ENCODE measurements around the gene IVD.
A peak's percentile ranks its signal among the peaks of the same experiment; 100 is the strongest.

IVD gene

DNA sequence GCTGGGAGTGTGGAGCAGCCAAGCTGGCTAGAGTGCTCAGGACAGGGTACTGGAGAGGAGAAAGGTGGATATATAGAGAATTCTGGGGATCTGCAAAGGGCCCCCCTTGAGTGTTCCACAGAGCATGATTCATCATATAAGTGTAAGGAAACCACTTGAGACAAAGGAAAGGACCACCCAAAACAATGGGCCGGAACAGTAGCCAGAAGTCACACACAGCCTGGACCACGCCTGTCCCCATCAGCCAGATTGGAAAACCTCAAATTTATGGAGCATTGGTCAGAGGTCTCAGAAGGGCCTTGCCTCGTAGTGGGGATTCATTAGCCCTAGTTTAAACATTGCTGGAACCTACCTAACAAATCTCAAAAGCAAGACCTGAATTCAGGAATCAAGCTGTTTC is 28.0 kb upstream of the IVD start:
- no peak for DNase-seq

DNA sequence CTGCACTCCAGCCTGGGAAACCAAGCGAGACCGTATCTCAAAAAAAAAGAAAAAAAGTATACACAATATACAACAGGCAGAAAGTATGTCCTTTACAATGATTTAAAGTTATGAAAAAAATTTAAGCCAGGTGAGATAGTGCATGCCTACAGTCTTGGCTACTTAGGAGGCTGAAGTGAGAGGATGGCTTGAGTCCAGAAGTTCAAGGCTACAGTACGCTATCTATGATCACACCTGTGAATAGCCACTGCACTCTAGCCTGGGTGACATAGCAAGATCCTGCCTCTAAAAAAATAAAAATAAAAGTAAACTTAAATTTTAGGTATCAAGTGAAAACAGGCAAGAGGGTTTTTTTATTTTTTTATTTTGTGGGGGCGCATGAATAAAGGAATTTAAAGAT is 26.2 kb upstream of the IVD start:
- no peak for DNase-seq

- DNase-seq = peak; percentile 94
Measured at GRCh38 chr15:40379853-40380252, 25.7 kb upstream of the IVD start.

GRCh38 chr15:40380636-40381035 is 25.0 kb upstream of the IVD start:
- no peak for DNase-seq

DNA sequence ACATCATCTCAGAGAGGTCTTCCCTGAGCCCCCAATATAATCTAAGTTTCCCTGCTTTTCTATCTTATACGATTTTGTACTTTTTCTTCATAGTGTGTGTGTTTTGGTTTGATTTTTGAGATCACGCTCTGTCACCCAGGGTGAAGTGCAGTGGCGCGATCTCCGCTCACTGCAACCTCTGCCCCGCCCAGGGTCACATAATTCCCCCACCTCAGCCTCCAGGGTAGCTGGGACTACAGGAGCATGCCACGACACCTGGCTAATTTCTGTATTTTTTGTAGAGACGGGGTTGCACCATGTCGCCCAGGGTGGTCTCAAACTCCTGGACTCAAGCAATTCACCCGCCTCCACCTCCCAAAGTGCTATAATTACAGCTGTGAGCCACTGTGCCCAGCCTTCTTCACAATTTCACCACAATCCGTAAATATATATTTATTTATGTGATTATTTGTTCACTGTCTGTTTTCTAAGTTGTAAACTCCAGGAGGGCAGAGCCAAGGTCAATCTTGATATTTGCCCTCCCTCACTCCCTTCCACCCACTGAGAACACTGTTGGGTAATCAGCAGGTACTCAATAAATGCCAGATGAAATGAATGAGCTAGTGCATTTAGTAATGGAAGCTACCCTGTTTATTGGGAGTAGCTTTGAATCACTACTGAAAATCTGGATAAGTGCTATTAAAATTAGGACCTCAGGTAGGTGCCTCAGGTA is 23.6 kb upstream of the IVD start:
- DNase-seq = no peak

GRCh38 chr15:40382580-40383456 is 22.8 kb upstream of the IVD start, which contains the start of gene KNSTRN:
Gene KNSTRN (plus strand): TSS chr15:40382721. CDS start chr15:40382836, 115 bp downstream.
- peak; percentile 94 for DNase-seq

DNA sequence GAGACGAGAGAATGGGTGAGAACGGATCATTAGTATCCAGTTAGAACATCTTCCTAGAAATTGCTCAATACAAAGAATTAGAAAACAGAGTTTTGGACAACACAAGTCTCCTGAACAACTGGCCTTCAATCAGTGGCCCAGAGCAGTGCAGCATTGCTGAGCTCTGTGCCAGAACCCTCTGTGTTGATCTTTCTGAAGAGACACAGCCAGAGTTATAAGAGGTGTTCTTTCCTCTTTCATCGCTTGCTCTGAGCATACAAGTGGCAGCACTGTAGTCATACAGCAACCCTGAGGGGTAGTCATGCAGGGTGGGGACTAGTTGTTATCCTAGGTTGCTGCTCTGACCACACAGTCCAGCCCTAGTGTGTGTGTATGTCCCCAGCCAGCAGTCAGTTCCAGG is 19.1 kb upstream of the IVD start:
- no peak for DNase-seq

DNA sequence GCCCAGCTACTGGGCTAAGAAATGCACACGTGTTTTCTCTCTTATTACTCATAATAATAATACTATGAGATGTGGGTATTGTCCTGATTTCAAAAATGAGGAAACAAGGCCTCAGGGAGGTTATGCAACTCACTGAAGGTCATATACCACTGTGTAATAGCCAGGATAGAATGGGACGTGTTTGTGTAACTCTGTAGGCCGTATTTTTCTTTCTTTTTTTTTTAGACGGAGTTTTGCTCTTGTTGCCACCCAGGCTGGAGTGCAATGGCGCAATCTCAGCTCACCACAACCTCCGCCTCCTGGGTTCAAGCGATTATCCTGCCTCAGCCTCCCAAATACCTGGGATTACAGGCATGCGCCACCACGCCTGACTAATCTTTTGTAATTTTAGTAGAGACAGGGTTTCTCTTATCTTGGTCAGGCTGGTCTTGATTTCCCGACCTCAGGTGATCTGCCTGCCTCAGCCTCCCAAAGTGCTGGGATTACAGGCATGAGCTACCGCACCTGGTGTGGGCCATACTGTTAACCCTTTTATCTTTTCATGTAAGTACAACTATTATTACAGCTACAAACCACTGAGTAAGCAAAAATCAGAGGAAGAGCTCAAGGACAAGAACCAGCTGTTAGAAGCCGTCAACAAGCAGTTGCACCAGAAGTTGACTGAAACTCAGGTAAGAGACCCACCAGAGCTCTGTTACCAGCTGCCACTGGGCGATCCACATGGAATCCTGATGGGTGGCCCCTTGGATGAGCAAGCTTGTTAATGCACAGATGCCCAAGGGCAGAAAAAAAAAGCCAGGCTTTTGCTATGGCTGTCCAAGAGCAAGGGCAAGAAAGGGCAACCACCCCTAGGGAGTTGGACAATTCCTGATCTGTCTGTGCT is 16.4 kb upstream of the IVD start:
- DNase-seq = no peak

GRCh38 chr15:40389824-40390595 is 15.6 kb upstream of the IVD start:
- no peak for DNase-seq

DNA sequence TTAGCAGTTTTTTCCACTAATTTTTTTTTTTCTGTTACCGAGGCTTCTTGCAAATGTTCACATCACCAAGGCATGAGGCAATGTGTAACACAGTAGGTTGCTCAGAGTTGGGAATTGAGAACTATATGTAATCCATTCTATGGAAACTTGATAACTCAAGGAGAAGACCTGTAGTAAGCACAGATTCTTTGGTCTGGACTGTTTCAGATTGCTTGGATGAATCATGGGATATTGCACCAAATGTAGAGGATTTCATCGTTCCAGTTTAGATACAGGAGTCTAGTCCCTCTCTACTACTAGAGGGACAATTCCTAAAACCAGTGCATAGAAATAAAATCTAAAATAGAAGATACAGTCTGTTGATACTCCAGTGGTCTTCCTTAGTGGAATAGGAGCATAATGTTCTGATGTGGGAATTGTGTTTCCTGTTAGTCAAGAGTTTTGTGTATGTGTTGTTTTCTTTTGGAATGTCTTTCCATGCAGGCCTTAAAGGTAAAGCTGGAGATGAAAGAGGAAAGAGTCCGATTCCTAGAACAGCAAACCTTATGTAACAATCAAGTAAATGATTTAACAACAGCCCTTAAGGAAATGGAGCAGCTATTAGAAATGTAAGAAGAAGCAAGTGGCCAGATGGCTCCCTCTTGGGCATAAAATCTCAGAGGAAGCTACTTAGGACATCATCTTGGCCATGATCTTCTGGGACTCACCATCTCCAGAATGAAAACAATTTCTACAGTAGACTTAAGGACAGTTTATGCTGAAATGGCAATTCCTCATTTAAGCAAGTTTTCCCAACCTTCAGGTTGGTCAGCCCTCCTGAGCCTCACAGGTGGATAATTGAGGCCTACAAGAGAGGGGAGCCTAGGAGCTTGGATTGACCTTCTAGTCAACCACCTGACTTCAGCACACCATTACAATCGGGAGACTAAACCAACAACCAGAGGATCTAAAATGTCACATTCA is 12.3 kb upstream of the IVD start:
- peak; percentile 13 for DNase-seq

GRCh38 chr15:40397688-40398412 is 7.7 kb upstream of the IVD start:
- no peak for DNase-seq

DNA sequence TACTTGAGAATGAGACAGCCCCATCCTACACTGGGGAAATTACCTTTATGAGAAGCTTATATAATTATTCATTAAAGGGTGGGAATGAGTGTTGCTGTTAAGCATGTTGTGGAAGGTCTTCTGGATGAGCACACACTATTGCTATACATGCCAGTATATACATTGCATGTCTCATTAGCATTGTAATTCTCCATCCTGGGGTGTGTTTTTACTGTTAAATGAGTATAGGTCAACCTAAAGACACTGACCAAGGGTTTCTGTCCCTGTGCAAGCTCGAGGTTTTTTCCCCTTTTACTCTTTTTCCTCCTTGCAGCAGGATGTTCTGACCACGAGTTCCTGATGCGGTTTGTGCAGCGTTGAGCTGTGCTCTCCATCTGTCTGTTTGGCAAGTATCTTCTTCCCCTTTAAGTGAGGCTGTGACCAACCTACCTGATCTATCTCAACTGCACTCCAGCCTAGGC is 7.2 kb upstream of the IVD start:
- DNase-seq = no peak

DNA sequence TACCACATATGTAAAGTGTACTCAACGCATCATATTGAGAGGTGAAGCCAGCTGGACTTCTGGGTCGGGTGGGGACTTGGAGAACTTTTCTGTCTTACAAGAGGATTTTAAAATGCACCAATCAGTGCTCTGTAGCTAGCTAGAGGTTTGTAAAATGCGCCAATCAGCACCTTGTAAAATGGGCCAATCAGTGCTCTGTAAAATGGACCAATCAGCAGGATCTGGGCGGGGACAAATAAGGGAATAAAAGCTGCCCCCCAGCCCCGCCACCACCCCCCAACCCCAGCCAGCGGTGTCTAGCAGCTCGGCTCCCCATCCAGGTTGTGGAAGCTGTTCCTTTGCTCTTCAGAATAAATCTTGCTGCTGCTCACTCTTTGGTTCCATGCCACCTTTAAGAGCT is 6.2 kb upstream of the IVD start:
- DNase-seq = no peak

GRCh38 chr15:40407330-40407990 is 1.9 kb downstream of the IVD start:
- no peak for DNase-seq

- DNase-seq = no peak
Measured at GRCh38 chr15:40409366-40409765, 3.8 kb downstream of the IVD start.

GRCh38 chr15:40410476-40410875 is 4.9 kb downstream of the IVD start:
- no peak for DNase-seq

- no peak for DNase-seq
Measured at GRCh38 chr15:40412095-40412759, 6.6 kb downstream of the IVD start.

GRCh38 chr15:40413036-40413435 is 7.4 kb downstream of the IVD start:
- DNase-seq = no peak

GRCh38 chr15:40414816-40415215 is 9.2 kb downstream of the IVD start:
- no peak for DNase-seq
